ENCODE measurements around the gene RFX5. TPM values are rescaled to one million over a fixed set of nuclear protein-coding genes. Genes with fewer than 3 reads are reported as not detected.

RFX5 gene
- total and polyA plus RNA-seq, 2 donors (not counting 3 experiments of a cell fraction or from before 2014, with no cell fraction given), result 23.5 to 52.8 TPM

DNA sequence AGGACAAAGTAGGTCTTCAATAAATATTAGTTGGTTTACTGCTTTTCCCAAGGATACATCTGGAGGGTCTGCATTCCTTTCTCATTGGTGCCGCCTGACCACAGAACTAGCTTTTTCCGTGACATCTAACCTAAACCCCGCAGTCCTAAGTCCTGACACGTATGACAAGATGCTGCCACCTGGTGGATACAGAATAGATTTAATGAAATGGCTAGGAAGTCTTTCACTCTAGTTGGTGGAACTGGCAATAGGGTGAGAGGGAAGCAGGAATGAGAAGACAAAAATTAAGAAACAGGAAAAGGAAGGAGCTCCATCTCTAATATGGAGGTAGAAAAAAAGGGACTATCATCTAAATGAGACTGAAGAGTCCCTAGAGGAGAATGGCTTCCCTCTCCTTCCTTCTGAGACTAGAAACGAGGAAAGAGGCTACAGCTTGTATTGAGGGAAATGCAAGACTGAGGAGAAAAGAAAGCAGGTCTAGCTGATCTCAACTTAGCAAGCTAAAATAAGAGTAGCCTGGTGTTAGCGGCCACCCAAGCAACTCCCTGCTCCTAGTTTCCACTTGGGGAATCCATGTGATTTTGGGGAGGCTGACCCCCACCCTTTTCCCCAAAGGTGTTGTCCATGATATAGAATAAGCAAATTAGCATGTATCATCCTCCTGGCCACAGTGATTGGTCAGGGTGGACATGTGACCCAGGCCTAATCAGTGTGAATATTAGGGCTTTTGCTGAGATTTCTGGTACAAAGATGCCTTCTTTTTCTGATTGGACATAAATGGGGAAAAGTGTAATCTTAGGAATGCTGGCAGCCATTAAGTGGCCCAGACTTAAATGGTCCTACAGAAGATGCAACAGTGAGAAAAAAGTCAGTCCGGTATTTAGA is 5.9 kb downstream of the RFX5 start:
- BruUV-seq (replicated peaks), result no TSS peak
- Histone ChIP-seq H3K4me2 (ENCODE audit: insufficient read depth, low read length) (no peak overlapping the region), H3K79me2 (ENCODE audit: control insufficient read depth, insufficient read depth, low read length) (peaks cover 4% of the 10 kb centered on the region), H3K9me1 (replicated peaks; ENCODE audit: control insufficient read depth, extremely low read depth, insufficient read depth, low read length) (no peaks in the 10 kb centered on the region), H2AFZ (ENCODE audit: low read depth, low read length) (no peak overlapping the region), H3K36me3 (ENCODE audit: control insufficient read depth in 2 of 2, extremely low read depth in 1 of 2, insufficient read depth in 2 of 2, low read length in 2 of 2) (peaks cover 3 to 16% of the 10 kb centered on the region in 2 experiments), H3K4me1 (ENCODE audit: control insufficient read depth, extremely low read depth, insufficient read depth, low read length) (peaks cover 8% of the 10 kb centered on the region), H3K9me3 (replicated peaks; ENCODE audit: control insufficient read depth, insufficient read depth, low read length) (no peaks in the 10 kb centered on the region), H3K27ac (ENCODE audit: insufficient read depth, low read depth, low read length) (no peak overlapping the region), H3K4me3 (replicated peaks in 1 of 3; ENCODE audit: insufficient read depth in 1 of 3, low read depth in 1 of 3, low read length in 3 of 3) (no peak overlapping the region), H3K9ac (replicated peaks; ENCODE audit: extremely low read depth, insufficient read depth, low read length) (no peak overlapping the region), H3K27me3 (ENCODE audit: control insufficient read depth in 2 of 2, insufficient read depth in 2 of 2, low read length in 2 of 2) (no peaks in the 10 kb centered on the region), H4K20me1 (replicated peaks; ENCODE audit: control insufficient read depth, extremely low read depth, insufficient read depth, low read length) (no peaks in the 10 kb centered on the region)
- TF ChIP-seq, protein P1, sequence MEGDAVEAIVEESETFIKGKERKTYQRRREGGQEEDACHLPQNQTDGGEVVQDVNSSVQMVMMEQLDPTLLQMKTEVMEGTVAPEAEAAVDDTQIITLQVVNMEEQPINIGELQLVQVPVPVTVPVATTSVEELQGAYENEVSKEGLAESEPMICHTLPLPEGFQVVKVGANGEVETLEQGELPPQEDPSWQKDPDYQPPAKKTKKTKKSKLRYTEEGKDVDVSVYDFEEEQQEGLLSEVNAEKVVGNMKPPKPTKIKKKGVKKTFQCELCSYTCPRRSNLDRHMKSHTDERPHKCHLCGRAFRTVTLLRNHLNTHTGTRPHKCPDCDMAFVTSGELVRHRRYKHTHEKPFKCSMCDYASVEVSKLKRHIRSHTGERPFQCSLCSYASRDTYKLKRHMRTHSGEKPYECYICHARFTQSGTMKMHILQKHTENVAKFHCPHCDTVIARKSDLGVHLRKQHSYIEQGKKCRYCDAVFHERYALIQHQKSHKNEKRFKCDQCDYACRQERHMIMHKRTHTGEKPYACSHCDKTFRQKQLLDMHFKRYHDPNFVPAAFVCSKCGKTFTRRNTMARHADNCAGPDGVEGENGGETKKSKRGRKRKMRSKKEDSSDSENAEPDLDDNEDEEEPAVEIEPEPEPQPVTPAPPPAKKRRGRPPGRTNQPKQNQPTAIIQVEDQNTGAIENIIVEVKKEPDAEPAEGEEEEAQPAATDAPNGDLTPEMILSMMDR (IDR thresholded peaks at IDR 0.05; ENCODE audit: extremely low read depth in 1 of 2, insufficient read depth in 1 of 2, low read depth in 1 of 2, low read length in 2 of 2), result peak; percentile 51 to 74
- TF ChIP-seq MYC (IDR thresholded peaks at IDR 0.05; ENCODE audit: low read depth, low read length), result no peak
- POLR2A ChIA-PET, result interaction anchor here (0.6 to 1.3 kb wide), 2 partner anchors 40 to 174 kb away, joined by 4 to 6 read pairs; no protein-coding TSS in a partner anchor
- intact Hi-C loops (cut with micrococcal nuclease) (loop anchor here (1.0 to 10.0 kb wide), 5 partner anchors 14 to 236 kb away; partner anchors contain the start of gene PI4KB), dilution Hi-C loops (cut with MboI; ENCODE audit: extremely low pct_ligation_motif_present, low sequenced_read_pairs) (no loop called here)
- CTCF ChIA-PET, result interaction anchor here (0.5 to 14.4 kb wide), 44 partner anchors 9 to 393 kb away, joined by 3 to 674 read pairs (median 5); partner anchors contain the start of genes PI4KB, PSMB4, SELENBP1 and VPS72
- peak; percentile 81 for DNase-seq (ENCODE audit: low read depth, low spot score)
- FAIRE-seq, result peak; percentile 95

DNA sequence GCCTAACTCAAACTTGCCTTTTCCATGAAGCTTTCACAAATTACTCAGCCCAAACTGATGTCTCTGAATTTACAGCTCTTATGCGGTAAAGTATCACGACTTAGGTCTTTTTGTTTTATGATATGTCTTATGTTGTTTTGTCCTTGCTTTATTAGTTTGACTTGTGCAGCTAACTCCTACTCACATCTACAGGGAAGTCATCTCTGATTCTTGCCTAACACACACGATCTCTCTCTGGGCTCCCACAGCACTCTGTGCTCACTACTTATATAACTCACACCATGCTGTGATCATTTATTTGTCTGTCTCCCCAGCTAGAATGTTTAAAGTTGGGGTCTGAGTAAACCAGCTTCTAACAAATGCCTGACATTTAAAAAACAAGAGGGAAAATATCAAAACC is 10.5 kb downstream of the RFX5 start:
- no peak overlapping the region for H3K27ac ChIP-seq (ENCODE audit: insufficient read depth, low read depth, low read length)
- peaks cover 3% of the 10 kb centered on the region for H3K4me1 ChIP-seq (ENCODE audit: control insufficient read depth, extremely low read depth, insufficient read depth, low read length)
- H3K4me2 ChIP-seq (ENCODE audit: insufficient read depth, low read length), result no peak overlapping the region
- no peak for DNase-seq (ENCODE audit: low read depth, low spot score)
- no peak for FAIRE-seq
- H3K79me2 ChIP-seq (ENCODE audit: control insufficient read depth, insufficient read depth, low read length), result no peaks in the 10 kb centered on the region
- H3K27me3 ChIP-seq (ENCODE audit: control insufficient read depth in 2 of 2, insufficient read depth in 2 of 2, low read length in 2 of 2), result no peaks in the 10 kb centered on the region
- H4K20me1 ChIP-seq (replicated peaks; ENCODE audit: control insufficient read depth, extremely low read depth, insufficient read depth, low read length), result no peaks in the 10 kb centered on the region
- CTCF ChIA-PET, result interaction anchor here (1.4 to 14.4 kb wide), 2 partner anchors 33 to 55 kb away, joined by 3 to 674 read pairs; no protein-coding TSS in a partner anchor
- dilution Hi-C loops (cut with MboI; ENCODE audit: extremely low pct_ligation_motif_present, low sequenced_read_pairs), result no loop called here
- no peak for TF ChIP-seq GATA2 (IDR thresholded peaks at IDR 0.05; ENCODE audit: insufficient read depth, insufficient read length, low read depth, low read length)
- TF ChIP-seq MYC (IDR thresholded peaks at IDR 0.05; ENCODE audit: low read depth, low read length), result no peak
- TF ChIP-seq POLR2AphosphoS5 (IDR thresholded peaks at IDR 0.05; ENCODE audit: insufficient read depth, low read depth, low read length), result no peak
- TF ChIP-seq, protein P1 (IDR thresholded peaks at IDR 0.05; ENCODE audit: extremely low read depth in 1 of 2, insufficient read depth in 1 of 2, low read depth in 1 of 2, low read length in 2 of 2), result no peak
- TF ChIP-seq JUN (IDR thresholded peaks at IDR 0.05; ENCODE audit: borderline replicate concordance, insufficient read depth, insufficient read length, low read depth), result no peak
- no peak for TF ChIP-seq EZH2 (IDR thresholded peaks at IDR 0.05; ENCODE audit: borderline replicate concordance, low read depth, low read length, severe bottlenecking)
- no peak for TF ChIP-seq POLR2A (IDR thresholded peaks at IDR 0.05; ENCODE audit: low read depth, low read length)
- no peaks in the 10 kb centered on the region for H3K9me3 ChIP-seq (replicated peaks; ENCODE audit: control insufficient read depth, insufficient read depth, low read length)
- no peak overlapping the region for H2AFZ ChIP-seq (ENCODE audit: low read depth, low read length)
- no TSS peak for BruUV-seq (replicated peaks)
- H3K4me3 ChIP-seq (replicated peaks in 1 of 3; ENCODE audit: insufficient read depth in 1 of 3, low read depth in 1 of 3, low read length in 3 of 3), result no peak overlapping the region
- H3K9ac ChIP-seq (replicated peaks; ENCODE audit: extremely low read depth, insufficient read depth, low read length), result no peak overlapping the region
- intact Hi-C loops (cut with micrococcal nuclease), result no loop called here
- H3K36me3 ChIP-seq (ENCODE audit: control insufficient read depth in 2 of 2, extremely low read depth in 1 of 2, insufficient read depth in 2 of 2, low read length in 2 of 2), result no peaks in the 10 kb centered on the region
- POLR2A ChIA-PET, result interaction anchor here (1.7 kb wide), 1 partner anchor 9 kb away, joined by 4 read pairs; the partner anchor contains the start of gene PI4KB
- no peaks in the 10 kb centered on the region for H3K9me1 ChIP-seq (replicated peaks; ENCODE audit: control insufficient read depth, extremely low read depth, insufficient read depth, low read length)

Measured in endothelial cell of umbilical vein (primary cell).